HG03575 (cell line): ENCODE data around the gene PTCH1.

ENCODE experiments used
- ATAC-seq: cut with Tn5 transposase; IDR thresholded peaks from one replicate; pipeline ENCODE4 v1.9.1; 2021; ENCODE audit not compliant: unreplicated experiment, insufficient number of reproducible peaks, low FRiP score; ENCODE audit errors: extremely low read depth

Gene PTCH1

DNA sequence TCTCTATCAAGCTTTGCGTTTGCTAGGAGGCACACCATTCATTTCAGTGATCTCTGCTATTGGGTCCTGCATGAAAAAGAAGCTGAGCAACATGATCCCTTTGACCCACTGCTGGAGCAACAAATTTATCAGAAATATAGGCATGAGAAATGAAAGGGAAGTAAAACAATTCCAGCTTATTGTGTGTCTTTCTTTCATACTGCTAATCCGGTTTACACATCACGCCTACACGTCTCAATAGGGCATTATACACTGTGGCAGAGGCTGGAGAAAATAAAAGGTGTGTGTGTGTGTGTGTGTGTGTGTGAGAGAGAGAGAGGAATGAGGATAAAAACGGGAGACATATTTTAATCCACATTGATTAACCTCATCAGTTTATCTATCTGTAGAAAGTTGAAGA lies 2.4 kb downstream of the PTCH1 start:
- ATAC-seq, result no peak

GRCh38 chr9:95513711-95514110 lies 3.1 kb downstream of the PTCH1 start:
- no peak for ATAC-seq

DNA sequence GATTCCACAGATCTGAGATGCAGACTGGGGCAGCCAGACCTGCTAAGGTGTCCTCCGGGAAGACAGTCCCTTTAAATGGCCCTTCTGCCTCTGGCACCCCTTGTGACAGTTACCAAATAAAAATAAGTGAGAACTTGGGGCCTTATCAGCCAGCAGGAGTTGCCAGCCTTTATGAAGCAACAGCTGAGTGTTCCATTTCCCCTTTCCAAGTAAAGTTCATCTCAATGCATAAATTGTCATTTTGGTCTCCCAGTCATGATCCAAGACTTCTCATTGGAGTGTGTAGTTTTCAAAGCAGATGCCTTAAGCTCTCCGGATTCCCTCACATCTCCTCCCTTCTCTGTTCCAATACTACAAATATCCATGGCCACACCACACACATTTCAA lies 4.1 kb downstream of the PTCH1 start:
- ATAC-seq, result no peak

GRCh38 chr9:95511952-95512708 lies 4.6 kb downstream of the PTCH1 start:
- ATAC-seq, result no peak

- ATAC-seq, result no peak
Observed at GRCh38 chr9:95511616-95511931, 5.2 kb downstream of the PTCH1 start.

DNA sequence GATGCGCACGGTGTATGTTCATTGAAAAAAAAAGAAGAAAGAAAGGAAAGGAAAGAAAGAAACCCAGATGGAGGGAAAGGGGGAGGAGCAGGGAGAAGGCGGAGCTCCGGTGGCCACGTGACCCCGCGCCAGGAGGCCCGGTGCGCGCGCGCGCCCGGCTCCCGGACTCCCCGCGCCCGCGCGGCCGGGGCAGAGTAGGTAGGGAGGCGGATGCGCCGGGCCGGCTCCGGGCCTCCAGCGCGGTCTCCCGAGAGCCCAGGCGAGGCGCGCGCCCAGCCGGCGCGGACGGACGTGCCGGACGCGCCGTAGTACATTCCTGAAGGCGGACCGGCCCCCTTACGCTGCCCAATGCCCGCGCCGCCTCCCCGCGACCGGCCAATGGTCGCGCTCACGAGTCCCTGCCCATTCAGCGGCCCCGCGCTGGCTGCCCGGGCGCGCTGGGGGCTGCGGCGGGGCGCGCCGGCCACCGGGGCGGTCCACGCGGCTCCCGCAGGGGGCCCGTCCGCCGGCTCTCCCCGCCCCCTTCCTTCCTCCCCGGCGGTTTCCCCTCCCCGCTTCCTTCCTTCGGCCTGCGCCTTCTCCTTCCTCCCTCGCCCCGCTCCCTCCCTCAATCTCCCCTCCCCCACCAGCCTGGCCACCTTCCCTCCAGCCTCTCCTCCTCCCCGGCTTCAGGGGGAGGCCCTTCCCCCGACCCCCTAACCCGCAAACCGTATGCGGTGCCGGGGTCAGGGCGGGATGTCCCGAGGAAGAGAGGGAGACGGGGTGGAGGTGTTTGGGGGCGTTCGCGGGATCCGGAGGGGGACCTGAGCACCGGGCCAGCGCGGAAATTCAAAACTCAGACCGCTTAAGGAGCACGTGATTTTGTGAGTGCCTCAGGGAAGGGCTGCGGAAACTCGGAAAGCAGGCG lies 5.8 kb downstream of the PTCH1 start:
- no peak for ATAC-seq

GRCh38 chr9:95509851-95510708 lies 6.7 kb downstream of the PTCH1 start:
- no peak for ATAC-seq

GRCh38 chr9:95508968-95509850 lies 7.6 kb downstream of the PTCH1 start:
- peak; percentile 42 for ATAC-seq

GRCh38 chr9:95508242-95508967 lies 8.4 kb downstream of the PTCH1 start:
- no peak for ATAC-seq

- no peak for ATAC-seq
Observed at GRCh38 chr9:95507464-95508241, 9.1 kb downstream of the PTCH1 start.

DNA sequence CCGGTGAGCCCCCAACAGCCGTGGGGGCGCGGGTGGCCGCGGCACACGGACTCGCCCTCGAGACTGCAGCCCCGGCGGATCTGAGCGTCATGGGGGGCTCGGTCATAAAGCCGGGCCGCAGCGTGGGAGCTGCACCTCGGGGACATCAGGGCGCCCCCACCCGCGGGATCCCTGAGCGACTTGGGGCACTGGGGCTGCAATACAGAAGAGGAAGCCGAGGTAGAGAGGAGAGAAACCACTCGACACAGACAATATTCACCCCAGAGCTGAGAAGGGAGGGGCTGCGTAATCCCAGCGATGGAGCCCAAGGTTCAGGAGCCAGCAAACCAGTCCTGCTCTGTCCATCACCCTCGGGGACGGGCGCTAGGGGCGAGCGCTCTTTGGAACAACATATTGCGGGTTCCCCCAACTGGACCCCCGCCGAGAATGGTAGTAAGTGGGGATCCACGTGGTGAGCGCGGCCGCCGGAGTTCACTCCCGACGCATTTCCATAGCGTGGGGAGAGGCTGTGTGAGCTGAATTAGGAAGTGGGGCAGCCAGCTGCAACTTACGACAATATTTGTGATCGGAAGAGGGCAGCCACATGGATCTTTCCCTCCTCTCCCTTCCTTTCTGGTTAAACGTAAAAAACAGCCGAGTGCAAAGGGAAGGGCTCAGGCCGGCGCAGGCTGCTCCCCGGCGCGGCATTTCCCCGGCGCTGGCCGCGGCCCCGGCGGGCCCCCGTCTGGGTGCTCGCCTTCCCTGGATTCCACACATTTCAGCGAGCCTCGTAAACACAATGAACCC lies 9.9 kb downstream of the PTCH1 start:
- no peak for ATAC-seq

DNA sequence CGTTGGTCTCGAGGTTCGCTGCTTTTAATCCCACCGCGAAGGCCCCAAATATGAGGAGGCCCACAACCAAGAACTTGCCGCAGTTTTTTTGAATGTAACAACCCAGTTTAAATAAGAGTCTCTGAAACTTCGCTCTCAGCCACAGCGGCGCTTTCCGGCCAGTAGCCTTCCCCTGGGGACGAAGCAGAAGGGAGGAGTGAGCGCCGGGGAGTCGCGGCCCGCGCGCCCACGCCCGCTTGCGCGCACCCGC lies 10.4 kb downstream of the PTCH1 start:
- ATAC-seq, result no peak

DNA sequence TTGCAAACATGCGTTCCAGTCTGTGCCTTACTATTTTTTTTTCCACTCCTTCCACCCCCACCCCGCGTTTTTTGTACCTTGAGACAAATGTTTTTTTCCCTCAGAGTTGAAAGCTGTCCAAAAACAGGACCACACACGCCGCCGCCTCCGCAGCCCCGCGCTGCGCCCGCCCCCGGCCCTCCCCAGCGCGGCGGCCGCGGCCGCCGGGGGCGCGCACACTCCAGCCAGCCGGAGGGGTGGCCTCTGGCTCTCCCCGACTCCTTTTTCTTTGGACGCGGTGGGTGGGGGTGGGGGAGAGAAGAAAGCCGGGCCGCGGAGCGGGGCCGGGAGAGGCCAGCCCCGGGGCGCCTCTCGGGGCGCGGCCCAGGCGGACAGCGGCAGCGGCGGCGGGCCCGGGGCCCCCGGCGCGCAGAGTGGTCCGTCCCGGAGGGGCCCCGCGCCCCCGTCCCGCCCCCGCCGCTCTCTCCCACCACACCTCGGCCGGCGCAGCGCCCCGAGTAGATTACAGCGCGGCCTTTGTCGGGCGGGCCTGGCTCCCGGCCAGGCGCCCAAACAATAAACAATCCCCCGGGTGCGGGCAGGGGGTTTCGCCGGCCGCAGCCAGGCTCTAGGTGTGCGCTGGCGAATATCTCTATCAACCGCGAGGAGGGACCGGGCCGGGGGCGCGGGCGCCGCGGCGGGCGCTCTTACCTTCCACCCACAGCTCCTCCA lies 10.9 kb downstream of the PTCH1 start:
- no peak for ATAC-seq

DNA sequence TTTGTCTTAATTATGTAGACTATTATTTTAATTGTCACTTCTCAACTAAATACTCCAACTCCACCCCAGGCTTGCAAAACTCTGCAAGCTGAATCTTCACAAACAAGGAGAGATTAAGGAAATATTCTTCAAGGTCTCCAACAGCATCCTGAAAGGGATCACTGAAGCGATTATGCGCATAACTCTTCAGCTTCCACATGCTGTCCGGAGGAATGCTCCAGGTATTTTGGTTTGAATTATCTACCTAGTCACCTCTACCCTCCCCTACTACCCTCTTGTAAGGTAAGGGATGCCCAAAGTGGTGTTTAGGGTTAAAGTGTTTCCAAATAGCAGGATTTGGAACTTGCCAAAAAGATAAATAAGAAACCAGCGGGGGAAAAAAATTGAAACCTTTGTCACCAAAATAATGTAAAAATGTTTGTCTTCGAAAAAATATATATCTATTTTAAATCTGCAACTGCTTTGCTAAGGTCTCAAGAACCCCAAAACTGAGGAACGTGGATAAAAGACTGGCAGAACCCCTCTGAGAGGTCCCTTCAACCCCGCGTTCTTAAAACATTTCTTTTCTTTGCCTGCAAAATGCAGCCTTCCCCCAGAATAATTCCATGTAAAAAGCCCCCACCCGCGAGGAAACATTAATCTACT lies 11.6 kb downstream of the PTCH1 start:
- no peak for ATAC-seq

- ATAC-seq, result no peak
Observed at GRCh38 chr9:95504053-95504963, 12.5 kb downstream of the PTCH1 start.
